Left lobe of liver (tissue), 2 donors: ENCODE measurements around the gene CLEC2D. TPM values are rescaled to one million over a fixed set of nuclear protein-coding genes. Genes with fewer than 3 reads are reported as not detected.
A peak's percentile ranks its signal among the peaks of the same experiment; 100 is the strongest.
"Not testable (repeated sequence)": the region's sequence is repeated elsewhere in the genome, so short reads cannot be mapped to it uniquely, and the experiment has no call there.

Experiments
- ATAC-seq: fragments of 200-7000 bp; cut with Tn5 transposase; one replicate; pipeline ENCODE4 v1.9.1; 2020; ENCODE audit warnings: mild to moderate bottlenecking, moderate library complexity
- DNase-seq: peaks from one replicate; pipeline ENCODE4 v3.0.0-alpha.2; 2020; ENCODE audit warnings: low spot score
- total RNA-seq: library from RNA; stranded (reverse); gene quantifications from one replicate; pipeline ENCODE4 v1.2.1, GENCODE V29; 2021
- donor health status: DM: no; HTN: no; CAD: no; lungs with moderate emphysema.
- donor health status: DM: no; HTN: yes; CAD: no.

CLEC2D gene
- total RNA-seq, 1 donor from 2014 or later = 1.6 TPM

DNA sequence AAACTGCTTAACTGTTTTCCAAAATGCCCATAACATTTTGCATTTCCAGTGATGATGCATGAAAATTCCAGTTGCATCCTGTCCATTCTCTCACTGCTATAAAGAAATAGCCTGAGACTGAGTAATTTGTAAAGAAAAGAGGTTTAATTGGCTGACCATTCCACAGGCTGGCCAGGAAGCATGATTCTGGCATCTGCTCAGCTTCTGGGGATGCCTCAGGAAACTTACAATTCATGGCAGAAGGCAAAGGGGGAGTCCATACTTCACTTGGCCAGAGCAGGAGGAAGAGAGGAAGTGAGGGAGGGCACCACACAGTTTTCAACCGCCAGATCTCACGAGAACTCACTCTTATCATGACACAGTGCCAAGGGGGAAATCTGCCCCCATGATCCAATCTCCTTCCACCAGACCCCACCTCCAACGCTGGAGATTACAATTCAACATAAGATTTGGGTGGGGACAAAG is 18.2 kb upstream of the CLEC2D start:
- no peak for ATAC-seq

DNA sequence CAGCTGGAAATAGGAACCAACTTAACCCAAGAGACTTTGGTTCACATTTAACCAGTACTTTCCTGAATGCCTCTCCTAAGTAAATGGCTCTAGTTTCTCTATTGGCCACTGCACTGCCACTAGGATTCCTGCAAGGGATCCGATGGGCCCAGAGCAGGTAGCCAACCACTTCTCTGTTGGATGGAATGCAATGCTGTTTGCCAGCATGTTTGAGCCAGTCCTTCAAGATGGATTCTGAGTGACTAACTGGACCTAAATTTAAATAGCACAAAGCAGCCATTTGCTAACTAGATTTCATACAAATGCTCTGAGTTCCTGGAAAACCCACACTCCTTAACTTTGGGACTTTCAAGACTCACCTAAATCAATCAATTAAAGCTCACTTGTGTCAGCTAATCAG is 9.5 kb upstream of the CLEC2D start:
- ATAC-seq (no peak), DNase-seq (no peak)

More for the DNA sequence above, 18.2 kb upstream of the CLEC2D start:
- DNase-seq = no peak

DNA sequence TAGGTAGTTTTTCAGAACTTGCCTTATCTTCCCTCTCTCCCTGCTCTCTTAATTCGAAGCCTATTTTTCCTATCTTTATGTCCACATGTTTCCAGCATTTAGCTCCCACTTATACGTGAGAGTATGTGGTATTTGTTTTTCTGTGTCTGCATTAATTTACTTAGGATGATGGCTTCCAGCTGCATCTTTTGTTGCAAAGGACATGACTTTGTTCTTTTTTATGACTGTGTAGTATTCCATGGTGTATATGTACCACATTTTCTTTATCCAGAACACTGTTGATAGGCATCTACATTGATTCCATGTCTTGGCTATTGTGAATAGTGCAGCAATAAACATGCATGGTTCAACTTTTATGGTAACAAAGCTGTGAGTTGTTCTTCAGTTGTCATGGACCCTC is 7.8 kb upstream of the CLEC2D start:
- DNase-seq (no peak), ATAC-seq (no peak)

DNA sequence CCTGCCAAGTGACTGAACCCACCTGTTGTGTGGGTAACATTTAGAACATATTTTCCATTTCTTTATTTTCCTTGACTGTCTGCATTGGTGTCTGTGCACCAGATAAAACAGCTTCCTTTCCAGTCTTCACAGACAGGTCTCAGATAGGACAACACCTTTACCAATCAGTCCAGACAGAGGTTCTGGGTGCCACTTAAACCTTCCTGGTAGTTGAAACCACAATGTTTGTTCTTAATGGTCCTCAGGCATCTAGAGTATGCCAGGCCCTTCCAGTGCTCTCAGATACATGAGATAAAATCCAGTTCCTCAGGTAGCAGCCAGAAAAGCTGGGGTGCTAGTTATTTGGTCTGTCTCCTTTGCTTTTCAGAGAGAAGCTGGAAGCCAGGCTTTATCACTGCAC is 7.0 kb upstream of the CLEC2D start:
- ATAC-seq = no peak
- DNase-seq = no peak

DNA sequence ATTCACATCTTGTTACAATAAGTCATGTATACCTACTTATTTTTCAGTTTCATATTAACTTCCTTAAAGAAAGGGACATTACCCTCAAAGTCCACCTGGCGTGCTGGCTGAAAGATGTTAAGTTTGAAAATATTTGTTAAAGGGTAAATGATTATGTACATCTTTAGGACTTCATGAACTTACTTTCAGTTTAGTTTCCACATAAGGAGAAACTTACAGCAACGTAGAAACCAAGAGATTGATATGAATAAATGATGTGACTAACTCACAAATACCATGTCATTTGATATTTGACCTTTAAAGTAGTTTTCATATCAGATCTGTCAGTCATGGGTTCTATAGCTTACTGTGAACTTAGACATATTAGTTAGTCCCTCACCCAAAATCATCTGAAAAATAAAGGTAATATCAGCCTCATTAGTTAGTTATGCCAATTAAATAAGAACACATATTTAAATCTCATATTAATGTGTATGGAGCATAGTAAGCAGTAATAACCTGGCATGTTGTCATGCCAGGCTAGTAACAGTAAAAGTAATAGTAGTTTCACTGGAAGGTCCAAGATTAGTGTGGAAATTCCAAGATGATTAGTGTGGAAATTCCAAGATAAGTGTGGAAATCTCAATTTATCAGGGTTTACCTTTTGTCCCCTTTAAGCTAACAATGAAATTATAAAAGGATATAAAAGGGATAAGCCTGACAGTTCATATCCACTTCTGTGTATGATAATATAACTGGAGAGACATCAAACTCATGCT is 1.9 kb upstream of the CLEC2D start:
- no peak for DNase-seq
- ATAC-seq = no peak

DNA sequence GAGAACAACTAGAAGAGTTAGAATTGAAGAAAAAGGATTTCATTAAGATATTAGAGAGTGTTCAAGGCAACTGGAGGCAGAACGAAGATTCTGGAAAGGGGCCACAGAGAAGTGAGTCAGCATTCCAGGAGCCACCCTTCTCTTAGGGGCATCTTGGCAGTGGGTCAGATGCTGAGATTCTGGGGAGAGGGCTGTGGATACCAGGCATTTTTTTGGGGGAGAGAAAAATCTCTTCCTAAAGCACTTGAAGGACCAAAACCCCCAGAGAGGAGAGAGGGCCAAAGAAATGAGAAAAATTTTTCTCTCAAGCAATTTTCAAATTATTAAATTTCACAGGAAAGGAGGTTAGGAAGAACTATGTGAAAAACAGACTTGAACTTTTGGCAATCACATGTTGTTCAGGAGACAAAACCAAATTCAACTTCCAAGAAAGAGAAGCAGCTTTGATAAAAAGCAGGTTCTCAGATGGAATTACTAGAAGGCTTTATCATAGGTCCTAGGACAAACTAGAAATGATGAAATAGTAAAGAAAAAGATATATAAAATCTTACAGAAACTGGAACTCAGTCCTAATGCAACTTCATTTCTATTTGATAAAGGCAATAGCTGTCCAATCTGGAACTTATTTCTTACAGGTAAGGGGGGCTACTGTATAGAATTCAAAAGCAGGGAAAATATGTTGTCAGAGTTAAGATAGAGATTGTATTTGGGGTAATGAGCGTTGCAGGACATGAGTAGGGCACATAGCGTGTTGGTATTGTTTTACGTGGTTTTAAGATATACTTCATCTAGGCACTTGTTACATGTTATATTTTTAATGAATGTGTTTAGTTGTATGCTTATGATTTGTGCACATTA is 1.1 kb upstream of the CLEC2D start:
- DNase-seq = no peak
- no peak for ATAC-seq

DNA sequence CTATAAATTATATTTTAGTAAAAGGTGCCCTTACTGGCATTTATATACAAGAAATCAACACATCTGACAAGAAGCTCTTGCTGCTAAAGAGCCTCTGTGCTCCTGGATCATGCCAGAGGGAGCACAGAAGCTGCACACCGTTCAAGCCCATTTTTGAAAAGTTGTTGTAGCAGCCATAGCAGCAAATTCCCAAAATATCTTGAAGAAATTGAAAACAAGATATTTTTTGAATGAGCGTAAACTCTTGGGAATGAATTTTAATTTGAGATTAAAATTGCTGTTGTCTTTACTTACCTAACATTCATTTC is 540 bp upstream of the CLEC2D start:
- ATAC-seq = no peak
- DNase-seq = no peak

DNA sequence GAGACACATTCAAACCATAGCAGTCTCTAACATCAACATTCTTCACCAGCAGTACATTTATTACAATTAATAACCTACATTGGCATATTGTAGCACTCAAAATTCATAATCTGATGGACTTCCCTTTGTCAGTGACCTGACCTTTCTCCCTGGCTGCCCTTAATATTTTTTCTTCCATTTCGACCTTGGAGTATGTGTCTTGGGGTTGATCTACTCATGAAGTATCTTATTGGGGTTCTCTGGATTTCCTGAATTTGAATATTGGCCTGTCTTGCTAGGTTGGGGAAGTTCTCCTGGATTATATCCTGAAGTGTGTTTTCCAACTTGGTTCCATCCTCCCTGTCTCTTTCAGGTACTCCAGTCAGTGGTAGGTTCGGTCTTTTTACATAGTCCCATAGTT is 2.8 kb downstream of the CLEC2D start:
- not testable (repeated sequence) for ATAC-seq, DNase-seq

DNA sequence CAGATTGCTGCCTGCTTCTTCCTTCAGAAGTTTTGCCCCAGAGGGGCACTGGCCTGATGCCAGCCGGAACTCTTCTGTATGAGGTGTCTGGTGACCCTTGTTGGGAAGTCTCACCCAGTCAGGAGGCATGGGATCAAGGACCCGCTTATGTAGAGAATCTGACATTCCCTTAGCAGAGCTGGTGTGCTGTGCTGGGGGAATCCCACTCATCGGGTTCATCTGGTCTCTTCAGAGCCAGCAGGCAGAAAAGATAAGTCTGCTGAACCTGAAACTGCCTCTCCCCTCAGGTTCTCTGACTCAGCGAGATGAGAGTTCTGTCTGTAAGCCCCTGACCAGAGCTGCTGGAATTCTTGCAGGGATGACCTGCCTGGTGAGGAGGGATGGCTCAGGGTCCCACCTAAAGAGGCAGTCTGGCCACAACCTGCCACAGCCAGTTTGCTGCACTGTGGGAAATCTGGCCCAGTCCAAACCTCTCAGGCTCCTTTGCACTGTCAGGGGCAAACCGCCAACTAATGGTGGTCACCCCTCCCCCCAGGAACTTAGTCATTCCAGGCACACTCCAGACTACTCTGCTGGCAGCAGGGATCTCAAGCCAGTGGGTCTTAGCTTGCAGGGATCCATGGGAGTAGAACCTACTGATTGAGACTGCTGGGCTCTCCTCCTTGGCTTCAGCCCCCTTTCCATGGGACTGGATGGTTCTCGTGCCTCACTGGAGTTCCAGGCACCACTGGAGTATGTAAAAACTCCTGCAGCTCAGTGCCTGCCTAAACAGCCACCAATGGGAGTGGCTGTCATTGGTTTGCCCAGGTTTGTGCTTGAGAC is 4.1 kb downstream of the CLEC2D start:
- ATAC-seq (peak; percentile 53), DNase-seq (no peak)

DNA sequence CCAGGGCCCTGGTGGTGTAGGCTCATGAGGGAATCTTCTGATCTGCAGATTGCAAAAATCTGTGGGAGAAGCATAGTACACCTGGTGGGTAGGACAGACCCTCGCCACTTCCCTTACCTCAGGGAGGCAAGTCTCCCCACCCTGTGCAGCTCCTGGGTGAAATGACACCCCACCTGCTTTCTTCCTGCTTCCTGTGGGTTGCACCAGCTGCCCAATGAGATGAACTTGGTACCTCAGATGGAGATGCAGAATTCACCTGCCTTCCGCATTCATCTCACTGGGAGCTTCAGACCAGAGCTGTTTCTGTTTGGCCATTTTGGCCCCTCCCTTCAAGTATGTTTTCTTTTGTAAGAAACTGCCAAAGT is 4.7 kb downstream of the CLEC2D start:
- DNase-seq (no peak), ATAC-seq (no peak)

DNA sequence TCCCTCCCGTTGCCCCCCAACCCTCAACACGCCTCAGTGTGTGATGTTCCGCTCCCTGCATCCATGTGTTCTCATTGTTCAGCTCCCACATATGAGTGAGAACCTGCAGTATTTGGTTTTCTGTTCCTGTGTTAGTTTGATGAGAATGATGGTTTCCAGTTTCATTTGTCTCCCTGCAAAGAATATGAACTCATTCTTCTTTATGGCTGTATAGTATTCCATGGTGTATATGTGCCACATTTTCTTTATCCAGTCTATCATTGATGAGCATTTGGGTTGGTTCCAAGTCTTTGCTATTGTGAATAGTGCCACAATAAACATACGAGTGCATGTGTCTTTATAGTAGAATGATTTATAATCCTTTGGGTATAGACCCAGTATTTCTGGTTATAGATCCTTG is 13.0 kb downstream of the CLEC2D start:
- ATAC-seq, DNase-seq: not testable (repeated sequence)

DNA sequence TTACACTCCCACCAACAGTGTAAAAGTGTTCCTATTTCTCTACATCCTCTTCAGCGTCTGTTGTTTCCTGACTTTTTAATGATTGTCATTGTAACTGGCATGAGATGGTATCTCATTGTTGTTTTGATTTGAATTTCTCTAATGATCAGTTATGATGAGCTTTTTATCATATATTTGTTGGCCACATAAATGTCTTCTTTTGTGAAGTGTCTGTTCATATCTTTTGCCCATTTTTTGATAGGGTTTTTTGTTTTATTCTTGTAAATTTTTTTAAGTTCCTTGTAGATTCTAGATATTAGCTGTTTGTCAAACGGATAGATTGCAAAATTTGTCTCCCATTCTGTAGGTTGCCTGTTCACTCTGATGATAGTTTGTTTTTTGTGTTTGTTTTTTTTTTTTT is 13.4 kb downstream of the CLEC2D start:
- ATAC-seq, DNase-seq: not testable (repeated sequence)

DNA sequence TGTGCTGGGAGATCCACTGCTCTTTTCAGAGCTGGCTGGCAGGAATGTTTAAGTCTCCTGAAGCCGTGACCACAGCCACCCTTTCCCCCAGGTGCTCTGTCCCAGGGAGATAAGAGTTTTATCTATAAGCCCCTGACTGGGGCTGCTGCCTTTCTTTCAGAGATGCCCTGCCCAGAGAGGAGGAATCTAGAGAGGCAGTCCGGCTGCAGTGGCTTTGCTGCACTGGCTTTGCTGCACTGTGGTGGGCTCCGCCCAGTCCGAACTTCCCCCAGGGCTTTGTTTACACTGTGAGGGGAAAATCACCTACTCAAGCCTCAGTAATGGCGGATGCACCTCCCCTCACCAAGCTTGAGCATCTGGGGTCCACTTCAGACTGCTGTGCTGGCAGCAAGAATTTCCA is 15.9 kb downstream of the CLEC2D start:
- DNase-seq, ATAC-seq: not testable (repeated sequence)

DNA sequence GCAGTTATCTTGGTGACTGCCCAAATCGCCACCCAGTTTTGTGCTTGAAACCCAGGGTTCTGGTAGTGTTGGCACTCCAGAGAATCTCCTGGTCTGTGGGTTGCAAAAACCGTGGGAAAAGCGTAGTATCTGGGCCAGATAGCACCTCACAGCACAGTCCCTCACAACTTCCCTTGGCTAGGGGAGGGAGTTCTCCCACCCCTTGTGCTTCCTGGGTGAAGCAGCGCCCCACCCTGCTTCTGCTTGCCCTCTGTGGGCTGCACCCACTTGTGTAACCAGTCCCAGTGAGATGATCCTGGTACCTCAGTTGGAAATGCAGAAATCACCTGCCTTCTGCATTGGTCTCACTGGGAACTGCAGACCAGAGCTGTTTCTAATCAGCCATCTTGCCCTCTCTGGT is 16.4 kb downstream of the CLEC2D start:
- ATAC-seq (no peak), DNase-seq (no peak)

DNA sequence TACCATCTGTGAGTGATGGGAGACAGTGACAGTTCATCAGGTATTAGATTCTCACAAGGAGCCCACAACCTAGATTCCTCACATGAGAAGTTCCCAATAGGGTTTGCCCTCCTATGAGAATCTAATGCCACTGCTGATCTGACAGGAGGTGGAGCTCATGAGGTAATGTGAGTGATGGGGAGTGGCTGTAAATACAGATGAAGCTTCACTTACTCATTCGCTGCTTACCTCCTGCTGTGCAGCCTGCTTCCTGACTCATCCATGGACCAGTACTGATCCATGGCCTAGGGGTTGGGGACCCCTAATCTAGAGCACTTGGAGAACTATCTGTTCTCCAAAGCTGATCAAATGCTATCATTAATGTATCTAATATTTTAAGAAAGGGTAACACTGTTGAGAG is 17.7 kb downstream of the CLEC2D start:
- DNase-seq = no peak

DNA sequence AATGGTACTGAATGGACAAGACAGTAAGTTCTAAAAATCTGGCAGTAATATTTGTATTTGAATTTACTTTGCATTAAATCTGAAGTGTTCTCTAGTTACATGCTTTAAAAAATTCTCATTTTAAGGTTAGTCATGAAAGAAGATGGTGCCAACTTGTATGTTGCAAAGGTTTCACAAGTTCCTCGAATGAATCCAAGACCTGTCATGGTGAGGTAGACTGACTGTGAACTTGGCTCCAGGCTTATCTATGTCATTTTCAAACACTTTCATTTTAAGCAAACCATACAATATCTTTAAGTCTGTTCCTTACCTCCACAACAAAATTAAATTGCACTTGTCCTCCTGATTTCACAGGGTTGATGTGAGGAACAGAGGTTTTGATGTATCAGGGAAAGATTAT is 23.4 kb downstream of the CLEC2D start:
- ATAC-seq (no peak), DNase-seq (no peak)

More for the DNA sequence above, 17.7 kb downstream of the CLEC2D start:
- no peak for ATAC-seq

DNA sequence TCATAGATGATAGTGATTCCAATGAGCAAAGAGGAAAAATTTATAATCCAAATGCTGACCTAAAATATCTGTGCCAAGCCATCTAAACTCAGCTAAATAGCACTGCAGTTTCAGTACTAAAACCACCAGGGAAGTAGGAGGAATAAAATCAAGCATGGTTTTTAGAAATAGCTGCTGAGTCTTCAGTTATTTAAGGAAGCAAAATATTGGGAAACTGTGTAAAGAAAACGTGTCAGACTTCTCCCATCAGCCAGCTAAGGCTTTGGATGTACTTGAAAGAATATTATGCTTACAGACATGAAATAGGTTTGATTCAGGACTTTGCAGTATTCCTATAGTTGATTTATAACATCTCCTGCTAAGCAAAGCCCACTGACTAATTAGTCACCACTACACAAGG is 24.7 kb downstream of the CLEC2D start:
- ATAC-seq (no peak), DNase-seq (no peak)

DNA sequence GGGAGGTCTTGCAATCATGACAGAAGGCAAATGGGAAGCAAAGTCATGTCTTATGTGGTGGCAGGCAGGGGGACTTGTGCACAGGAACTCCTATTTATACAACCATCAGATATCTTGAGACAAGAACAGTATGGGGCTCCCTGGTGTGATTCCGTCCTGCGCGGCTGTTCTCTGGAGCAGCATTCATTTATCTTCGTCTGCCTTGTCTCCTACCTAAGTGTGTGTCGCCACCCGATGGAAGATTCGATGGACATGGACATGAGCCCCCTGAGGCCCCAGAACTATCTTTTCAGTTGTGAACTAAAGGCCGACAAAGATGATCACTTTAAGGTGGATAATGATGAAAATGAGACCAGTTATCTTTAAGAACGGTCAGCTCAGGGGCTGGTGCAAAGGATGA is 25.6 kb downstream of the CLEC2D start:
- not testable (repeated sequence) for DNase-seq, ATAC-seq

DNA sequence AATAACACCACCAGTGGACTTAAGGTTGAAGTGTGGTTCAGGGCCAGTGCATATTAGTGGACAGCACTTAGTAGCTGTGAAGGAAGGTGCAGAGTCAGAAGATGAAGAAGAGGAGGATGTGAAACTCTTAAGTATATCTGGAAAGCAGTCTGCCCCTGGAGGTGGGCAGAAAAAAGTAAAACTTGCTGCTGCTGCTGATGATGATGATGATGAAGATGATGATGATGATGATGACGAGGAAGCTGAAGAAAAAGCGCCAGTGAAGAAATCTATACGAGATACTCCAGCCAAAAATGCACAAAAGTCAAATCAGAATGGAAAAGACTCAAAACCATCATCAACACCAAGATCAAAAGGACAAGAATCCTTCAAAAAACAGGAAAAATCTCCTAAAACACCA is 26.1 kb downstream of the CLEC2D start:
- DNase-seq, ATAC-seq: not testable (repeated sequence)

DNA sequence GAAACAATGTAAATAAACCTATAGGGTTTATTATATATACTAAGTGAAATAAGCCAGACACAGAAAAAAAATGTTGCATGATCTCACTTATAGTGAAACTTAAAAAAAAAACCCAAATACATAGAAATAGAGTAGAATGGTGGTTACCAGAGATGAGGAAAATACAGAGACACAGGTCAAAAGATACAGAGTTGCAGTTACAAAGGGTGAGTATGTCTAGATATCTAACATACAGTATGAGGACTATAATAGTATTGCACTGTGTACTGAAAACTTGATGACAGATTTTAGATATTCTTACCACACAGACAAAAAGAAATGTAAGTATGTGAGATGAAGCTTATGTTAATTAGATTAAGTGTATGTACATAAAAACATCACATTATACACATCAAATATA is 28.1 kb downstream of the CLEC2D start:
- DNase-seq = no peak
- no peak for ATAC-seq

DNA sequence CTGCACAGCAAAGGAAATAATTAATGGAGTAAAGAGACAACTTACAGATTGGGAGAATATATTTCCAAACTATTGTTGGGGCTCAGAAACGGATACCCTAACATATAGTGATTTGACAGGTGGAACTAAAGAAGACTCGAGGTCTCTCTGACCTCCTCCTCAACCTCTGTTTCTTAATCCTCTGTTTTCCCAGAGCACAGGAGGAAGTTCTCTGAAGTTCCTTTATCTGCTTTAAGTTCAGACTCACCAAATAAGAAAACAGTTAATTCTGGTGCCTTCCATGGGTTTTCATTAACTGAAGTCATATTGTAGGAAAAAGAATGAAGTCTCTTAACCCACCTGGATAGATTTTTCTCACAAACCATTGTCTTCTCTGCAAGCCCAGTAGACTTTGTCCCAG is 29.2 kb downstream of the CLEC2D start:
- DNase-seq = no peak
- ATAC-seq = no peak
